Suppressor macrophage treated with lipopolysaccharide for 1 hour (primary cell): ENCODE results near the gene TOPBP1.
"Not testable (repeated sequence)": the region's sequence is repeated elsewhere in the genome, so short reads cannot be mapped to it uniquely, and the experiment has no call there.

ENCODE experiments used
- DNase-seq, 3 donors: peaks; one replicate each; pipeline ENCODE4 v3.0.0-alpha.2; 2020 to 2022

The TOPBP1 gene

DNA sequence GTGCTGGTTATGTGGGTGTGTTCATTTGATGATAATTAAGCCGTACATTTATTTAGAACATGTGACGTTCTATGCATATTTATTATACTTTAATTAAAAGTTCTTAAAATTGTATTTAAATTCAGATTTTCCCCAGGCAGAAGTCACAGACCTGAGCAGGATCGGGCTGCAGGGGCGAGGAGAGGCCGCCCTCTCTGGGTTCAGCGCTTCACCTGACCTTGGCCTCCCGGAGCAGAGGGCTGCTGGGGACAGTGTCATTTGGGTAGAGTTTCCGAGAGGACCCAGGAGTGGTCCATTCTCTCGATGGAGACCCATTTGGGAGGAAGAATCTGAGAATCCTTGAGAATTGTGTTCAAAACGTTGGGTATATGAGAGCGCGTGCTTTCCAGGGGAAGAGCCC, 12.0 kb upstream of the TOPBP1 start:
- DNase-seq, result no peak

- no peak for DNase-seq
Measured at GRCh38 chr3:133672461-133672860, 10.7 kb upstream of the TOPBP1 start.

DNA sequence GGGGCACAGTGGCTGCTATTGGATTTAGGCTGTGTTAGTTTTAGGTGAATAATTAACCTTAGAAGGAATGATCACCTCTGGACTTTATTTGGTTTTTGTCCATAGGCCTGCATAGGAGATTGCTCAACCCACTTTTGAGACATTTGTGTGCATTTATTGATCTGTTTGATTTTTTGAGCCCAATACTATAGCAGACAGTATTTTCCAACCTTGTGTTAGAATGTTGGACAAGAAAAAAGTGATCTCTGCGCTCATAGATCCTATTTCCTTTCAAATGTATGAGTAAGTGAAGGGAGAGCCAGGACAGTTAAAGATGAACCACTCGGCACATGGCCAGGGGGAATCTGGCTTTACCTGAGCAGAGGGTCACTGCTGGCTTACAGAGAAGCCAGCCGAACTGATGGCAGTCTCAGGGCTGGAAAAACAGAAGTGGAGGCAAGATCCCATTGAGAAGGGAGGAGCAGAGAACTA, 8.8 kb upstream of the TOPBP1 start:
- no peak for DNase-seq

DNA sequence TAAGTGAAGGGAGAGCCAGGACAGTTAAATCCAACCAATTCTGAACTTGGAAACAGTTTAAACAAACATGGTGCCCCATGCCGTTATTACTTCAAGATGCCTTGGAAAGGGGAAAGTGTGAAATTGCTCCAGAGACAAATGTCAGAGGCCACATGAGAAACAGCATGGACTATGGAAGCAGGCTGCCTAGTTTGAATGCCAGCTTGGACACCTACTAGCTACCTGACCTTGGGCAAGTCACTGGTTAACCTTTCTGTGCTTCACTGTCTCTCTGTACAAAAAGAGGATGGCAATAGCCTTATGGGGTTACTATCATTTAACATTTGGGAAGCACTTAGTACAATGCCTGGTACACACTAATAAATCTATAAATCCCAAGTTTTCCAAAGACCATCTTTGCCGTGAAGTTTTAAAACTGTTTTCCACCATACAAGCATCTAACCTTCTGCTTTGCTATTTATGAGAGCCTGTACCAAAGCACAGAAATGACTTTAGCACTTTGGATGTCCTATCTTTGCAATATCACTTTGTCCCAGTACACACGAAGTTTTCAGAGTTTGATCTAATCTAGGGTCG, 8.3 kb upstream of the TOPBP1 start:
- DNase-seq, result no peak

GRCh38 chr3:133667118-133667517, 5.4 kb upstream of the TOPBP1 start:
- no peak for DNase-seq

- not testable (repeated sequence) for DNase-seq
Measured at GRCh38 chr3:133665188-133665587, 3.4 kb upstream of the TOPBP1 start.

GRCh38 chr3:133663569-133664313, 2.0 kb upstream of the TOPBP1 start:
- DNase-seq, result peak; percentile 70 to 81 (median 73)

DNA sequence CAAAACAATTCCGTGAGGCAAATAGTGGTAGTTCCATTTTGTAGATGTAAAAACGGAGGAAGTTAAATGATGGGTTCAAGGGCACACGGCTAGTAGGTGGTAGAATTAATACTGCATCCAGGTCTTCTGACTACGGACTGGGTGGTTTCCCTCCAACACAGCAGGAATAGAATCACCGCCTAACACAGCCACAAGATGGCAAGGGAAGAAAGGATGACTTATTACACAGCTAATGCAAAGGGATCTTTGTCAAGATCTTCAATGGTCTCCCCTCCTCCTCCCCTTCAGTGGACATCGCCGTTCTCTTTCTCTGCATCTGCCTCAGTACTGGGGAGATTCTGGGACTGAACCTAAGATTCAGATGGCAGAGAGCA, 524 bp upstream of the TOPBP1 start:
- DNase-seq, result peak; percentile 5 to 21 (median 9)

DNA sequence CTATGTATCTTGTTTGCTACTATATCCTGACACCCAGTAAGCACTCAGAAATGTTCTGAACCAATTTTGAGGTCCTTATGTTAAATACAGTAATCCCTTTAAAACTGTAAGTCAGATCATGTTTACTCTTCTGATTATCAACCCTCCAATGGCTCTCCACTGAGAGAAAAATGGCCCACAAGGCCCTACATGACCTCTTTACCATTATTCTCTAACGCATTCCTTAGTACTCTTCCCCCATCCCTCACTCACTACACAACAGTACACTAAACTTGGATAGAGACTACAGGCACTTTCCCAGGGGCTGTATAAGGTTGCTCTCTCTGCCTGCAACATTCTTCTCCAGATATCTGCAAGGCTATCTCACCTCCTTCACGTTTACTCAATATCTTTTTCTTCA, 1.9 kb downstream of the TOPBP1 start:
- no peak for DNase-seq

DNA sequence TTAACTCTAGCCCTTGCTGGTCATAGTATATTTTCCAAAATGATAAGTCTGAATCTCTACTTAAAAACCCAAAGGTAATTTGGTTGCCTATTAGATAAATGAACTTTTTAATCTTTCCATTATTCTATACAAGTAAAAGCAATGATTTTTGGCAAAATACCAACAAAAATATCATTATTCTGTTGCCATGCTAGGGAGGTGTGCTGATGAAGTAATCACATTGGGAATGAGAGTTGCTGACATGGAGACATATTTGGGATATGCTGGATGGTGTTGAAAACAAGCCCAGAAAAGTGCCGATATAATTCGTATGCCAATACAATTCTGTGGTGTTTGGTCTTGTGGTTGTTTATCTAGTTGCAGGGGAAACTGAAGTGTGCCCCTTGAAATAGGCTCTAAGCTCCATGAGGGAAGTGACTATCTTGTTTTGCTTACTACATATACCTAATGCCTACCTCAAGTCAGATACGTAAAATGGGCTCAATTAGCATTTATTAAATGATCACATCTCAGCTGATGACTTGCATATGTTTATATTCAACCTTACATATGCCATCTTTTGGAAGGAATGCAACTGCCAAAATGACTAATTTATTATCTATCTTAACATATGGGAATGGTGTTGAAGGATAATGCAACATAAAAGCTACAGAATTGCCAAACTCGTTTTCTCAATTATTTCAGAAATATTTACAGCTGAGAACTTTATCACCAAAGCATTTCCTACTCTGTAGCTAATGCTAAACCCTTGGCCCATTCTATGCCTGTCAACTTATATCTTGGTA, 5.8 kb downstream of the TOPBP1 start:
- no peak for DNase-seq

GRCh38 chr3:133649486-133650068, 12.2 kb downstream of the TOPBP1 start:
- DNase-seq, result no peak

GRCh38 chr3:133644768-133645167, 17.0 kb downstream of the TOPBP1 start:
- no peak for DNase-seq

DNA sequence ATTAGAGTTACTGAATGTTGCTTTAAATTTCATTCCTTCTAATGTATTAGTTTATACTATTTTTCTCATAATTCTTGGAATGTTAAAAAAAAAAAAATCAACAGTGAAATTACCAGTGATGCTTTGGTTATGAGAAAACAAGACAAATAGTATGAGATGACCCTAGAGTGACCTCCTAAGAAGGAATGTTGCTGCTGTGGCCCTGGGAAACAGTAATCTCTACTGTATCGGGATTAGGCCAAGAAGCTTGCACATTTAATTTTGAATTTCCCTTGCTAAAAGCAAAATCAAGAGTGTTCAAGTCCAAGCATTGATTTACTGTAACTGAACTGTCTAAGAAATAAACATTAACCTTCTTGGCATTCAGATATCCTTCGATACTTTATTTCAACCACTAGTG, 18.1 kb downstream of the TOPBP1 start:
- no peak for DNase-seq

DNA sequence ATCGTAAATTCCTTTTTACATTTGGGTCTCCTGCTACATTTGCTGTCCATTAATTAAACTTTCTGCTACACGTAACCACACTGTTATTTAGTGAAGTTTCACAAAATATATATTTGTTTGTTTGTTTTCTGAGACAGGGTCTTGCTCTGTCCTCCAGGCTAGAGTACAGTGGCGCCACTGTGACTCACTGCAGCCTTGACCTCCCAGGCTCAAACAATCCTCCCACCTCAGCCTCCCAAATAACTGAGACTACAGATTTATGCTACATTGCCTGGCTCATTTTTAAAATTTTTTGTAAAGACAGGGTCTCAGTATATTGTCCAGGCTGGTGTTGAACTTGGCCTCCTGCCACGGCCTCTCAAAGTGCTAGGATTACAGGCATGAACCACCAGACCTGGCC, 20.5 kb downstream of the TOPBP1 start:
- no peak for DNase-seq

DNA sequence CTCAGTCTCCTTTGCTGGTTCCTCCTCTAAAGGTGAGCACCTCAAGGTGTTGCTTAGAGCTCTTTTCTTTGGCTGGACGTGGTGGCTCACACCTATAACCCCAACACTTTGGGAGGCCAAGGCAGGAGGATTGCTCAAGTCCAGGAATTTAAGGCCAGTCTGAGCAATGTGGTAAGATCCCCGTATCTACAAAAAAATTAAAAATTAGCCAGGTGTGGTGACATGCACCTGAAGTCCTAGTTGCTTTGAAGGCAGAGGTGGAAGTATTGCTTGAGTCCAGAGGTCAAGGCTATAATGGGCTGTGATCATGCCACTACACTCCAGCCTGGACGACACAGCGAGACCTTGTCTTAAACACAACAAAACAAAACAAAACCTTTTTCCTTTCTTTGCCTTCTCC, 28.3 kb downstream of the TOPBP1 start:
- no peak for DNase-seq

DNA sequence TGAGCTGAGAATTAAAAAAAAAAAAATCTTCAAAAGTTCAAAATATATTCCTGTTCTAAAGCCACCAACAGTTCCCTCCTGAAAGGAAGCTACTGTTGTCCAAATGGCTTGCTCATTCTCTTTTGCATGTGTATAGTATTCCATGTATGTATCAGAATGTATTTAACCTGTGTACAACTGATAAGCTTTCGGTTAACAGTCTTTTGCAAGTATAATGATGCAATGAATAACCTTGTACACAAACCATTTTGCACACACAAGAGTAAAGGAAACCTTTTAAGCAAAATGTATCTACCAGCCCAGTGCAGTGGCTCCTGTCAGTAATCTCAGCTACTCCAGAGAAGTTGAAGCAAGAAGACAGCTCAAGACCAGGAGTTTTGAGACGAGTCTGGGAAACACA, 32.6 kb downstream of the TOPBP1 start:
- DNase-seq, result no peak

DNA sequence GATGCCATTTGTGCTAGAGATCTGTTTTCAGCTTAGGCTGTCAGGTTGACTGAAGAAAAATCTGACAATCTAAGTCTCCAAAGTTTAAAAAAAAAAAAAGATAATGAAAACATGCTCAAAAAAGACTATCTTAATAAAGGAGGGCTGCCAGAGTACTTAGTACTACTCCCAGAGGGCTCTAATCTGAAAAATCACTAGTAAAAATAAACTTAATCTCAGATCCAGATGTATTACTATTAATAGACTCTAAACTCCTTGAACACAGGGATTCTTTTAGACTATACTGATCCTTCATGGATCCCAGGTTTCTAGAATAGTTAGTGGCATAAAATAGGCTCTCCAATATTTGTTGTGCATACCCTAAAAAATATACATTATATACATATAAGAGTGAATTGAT, 34.0 kb downstream of the TOPBP1 start:
- no peak for DNase-seq

DNA sequence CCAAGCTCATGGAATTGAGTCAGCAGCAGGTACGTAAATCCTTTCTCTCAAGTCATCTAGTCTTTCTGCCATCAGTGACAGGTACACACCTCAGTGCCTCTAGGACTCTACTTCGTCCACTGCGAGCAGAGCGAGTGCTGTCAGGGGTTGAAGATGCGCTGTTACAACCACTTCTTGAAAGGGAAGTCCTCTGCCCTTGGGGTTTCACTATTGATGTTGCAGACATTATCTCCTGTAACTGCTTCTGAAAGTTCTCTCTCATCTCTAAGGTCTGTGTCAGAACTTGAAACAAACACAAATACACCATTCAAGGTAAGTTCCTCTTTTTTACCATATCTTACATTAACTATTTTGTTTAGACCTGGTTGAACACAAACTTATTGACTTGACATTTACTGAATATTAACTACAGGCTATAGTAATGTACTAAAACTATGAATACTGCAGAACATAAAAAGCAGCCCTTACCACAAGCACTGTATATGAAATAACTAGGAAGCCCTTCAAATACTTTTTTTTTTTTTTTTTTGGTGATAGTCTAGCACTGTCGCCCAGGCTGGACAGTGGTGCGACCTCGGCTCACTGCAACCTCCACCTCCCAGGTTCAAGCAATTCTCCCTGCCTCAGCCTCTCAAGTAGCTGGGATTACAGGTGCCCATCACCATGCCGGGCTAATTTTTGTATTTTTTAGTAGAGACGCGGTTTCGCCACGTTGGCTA, 41.5 kb downstream of the TOPBP1 start:
- no peak for DNase-seq

GRCh38 chr3:133611534-133611933, 50.2 kb downstream of the TOPBP1 start:
- DNase-seq, result no peak

GRCh38 chr3:133610031-133610430, 51.7 kb downstream of the TOPBP1 start:
- no peak for DNase-seq

DNA sequence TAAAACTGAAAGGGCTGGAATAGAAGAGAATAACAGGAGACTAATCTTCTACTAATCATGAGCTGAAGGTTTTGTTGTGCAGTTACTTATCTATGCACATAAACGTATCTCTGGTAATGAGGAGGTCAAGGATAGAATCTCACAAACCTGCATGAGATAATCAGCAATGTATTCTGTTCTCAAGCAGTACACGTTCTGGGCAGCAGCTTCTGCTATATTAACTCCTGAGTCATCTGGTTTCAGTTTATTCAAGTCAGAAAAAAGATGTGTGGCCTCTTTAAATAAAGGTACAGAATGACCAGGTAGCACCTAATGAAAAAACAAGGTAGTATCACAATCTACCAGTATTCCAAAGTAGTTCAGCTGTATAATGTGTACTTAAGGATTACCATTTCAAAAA, 53.4 kb downstream of the TOPBP1 start:
- no peak for DNase-seq

DNA sequence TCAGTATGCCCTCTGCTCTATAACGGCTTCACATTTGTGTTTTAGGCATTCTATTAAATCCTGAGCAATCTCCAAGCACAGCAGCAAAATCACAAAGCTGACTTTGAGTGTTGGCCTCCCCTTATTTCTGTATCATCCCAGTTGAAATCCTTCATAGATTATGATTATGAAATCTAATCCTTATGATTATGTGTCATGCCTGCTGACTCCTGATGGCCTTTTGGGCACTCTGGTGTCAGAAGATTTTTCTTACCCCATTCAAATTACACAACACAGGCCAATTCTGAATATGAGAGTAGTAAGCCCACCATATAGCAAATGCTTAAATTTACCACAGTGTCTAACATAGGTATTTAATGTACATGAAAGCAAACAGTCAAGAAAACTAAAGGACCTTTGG, 53.9 kb downstream of the TOPBP1 start:
- peak; percentile 25 to 51 (median 48) for DNase-seq

DNA sequence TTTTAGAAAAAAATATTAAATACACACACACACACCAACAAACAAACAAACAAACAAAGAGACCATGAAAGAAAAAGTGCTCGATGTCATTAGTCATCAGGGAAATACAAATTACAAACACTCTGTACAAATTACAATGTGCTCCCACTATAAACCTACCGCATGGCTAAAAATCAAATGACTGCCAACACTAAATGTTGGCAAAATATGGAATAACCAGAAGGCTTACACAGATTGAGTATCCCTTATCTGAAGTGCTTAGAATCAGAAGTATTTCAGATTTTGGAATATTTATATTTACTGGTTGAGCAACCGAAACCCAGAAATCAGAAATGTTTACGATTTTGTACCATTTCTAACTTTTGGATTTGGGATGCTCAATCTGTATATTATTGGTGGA, 54.8 kb downstream of the TOPBP1 start:
- DNase-seq, result no peak
